ENCODE measurements around the gene SVIL.
"Not testable (repeated sequence)": the region's sequence is repeated elsewhere in the genome, so short reads cannot be mapped to it uniquely, and the experiment has no call there.

Gene SVIL

DNA sequence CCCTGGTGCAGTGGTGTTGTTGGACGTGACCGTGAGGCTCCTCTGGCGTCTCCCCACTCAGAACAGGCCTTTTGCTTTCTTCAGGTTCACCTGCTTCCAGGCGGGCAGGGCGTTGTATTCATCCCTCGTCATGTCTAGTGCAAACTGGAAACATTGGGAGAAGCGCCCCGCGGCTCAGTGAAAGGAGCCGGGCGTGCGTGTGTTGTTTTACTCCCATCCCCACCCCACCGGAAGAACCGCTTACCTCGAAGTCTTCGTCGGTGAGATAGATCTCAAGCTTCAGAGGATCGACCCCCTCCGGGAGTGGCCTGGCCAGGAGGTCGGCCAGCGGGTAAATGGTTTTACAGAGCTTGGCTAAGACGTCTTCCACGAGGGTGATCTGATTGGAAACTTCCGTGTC, 176.6 kb downstream of the SVIL start:
- H3K27me3 ChIP-seq (ENCODE audit: insufficient read depth, low read length); H3K79me2 ChIP-seq (ENCODE audit: control insufficient read depth, insufficient read depth, low read length, unreplicated experiment); H3K4me3 ChIP-seq (ENCODE audit: low read depth, low read length); H3K4me1 ChIP-seq (ENCODE audit: control insufficient read depth, insufficient read depth, low read length, unreplicated experiment); H2AFZ ChIP-seq (ENCODE audit: low read length, unreplicated experiment); H3K27ac ChIP-seq (ENCODE audit: low read depth, low read length): not testable (repeated sequence)
- peaks cover 36% of the 10 kb centered on the region for H3K36me3 ChIP-seq (ENCODE audit: insufficient read depth, low read length)

GRCh38 chr10:29455095-29455494, 179.7 kb downstream of the SVIL start:
- Histone ChIP-seq H3K79me2 (ENCODE audit: control insufficient read depth, insufficient read depth, low read length, unreplicated experiment) (peaks cover 4% of the 10 kb centered on the region), H3K4me3 (ENCODE audit: low read depth, low read length) (no peak overlapping the region), H2AFZ (ENCODE audit: low read length, unreplicated experiment) (no peak overlapping the region), H3K27me3 (ENCODE audit: insufficient read depth, low read length) (no peaks in the 10 kb centered on the region), H3K4me1 (ENCODE audit: control insufficient read depth, insufficient read depth, low read length, unreplicated experiment) (no peaks in the 10 kb centered on the region), H3K36me3 (ENCODE audit: insufficient read depth, low read length) (peaks cover 17% of the 10 kb centered on the region; the same call in 1 of the 2 replicates), H3K27ac (ENCODE audit: low read depth, low read length) (no peak overlapping the region)

DNA sequence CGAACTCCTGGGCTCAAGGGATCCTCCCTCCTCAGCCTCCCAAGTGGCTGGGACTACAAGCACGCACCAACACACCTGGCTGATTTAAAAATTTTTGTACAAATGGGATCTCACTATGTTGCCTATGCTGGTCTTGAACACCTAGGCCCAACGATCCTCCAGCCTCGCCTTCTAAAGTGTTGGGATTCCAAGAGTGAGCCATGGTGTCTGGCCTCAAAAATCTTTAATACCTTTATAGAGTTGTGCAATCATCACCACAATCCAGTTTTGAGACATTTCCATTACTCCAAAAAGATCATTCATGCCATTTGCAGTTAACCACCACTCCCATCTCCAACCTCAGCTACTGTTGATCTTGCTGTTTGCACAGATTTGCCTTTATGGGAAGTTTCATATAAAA, 180.5 kb downstream of the SVIL start:
- no peak overlapping the region for H2AFZ ChIP-seq (ENCODE audit: low read length, unreplicated experiment)
- H3K27ac ChIP-seq (ENCODE audit: low read depth, low read length), result no peak overlapping the region
- H3K79me2 ChIP-seq (ENCODE audit: control insufficient read depth, insufficient read depth, low read length, unreplicated experiment), result no peaks in the 10 kb centered on the region
- H3K36me3 ChIP-seq (ENCODE audit: insufficient read depth, low read length), result peaks cover 10% of the 10 kb centered on the region; the same call in 1 of the 2 replicates
- H3K27me3 ChIP-seq (ENCODE audit: insufficient read depth, low read length), result no peaks in the 10 kb centered on the region
- no peak overlapping the region for H3K4me3 ChIP-seq (ENCODE audit: low read depth, low read length)
- H3K4me1 ChIP-seq (ENCODE audit: control insufficient read depth, insufficient read depth, low read length, unreplicated experiment), result no peaks in the 10 kb centered on the region

DNA sequence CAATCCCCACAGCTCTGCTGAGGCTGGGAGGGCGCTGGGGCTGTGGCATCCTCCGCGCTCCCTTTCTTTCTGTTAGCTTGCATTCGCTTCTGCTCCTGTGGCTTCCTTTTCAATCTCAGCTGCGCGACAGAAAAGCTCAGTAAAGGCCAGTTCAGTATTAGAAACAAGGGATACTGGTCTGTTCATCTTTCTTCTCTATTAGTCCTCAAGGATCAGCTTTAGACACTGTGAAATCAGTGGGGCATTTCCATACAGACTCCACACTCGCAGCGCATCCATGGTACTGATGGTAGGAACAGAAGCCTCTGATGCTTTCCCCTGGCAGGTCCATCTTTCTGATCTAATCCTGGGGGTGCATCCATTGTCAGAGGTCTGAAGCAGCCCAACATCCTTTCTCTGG, 182.2 kb downstream of the SVIL start:
- Histone ChIP-seq H3K4me1 (ENCODE audit: control insufficient read depth, insufficient read depth, low read length, unreplicated experiment) (no peaks in the 10 kb centered on the region), H3K27ac (ENCODE audit: low read depth, low read length) (no peak overlapping the region), H3K4me3 (ENCODE audit: low read depth, low read length) (no peak overlapping the region), H3K36me3 (ENCODE audit: insufficient read depth, low read length) (peaks cover 6% of the 10 kb centered on the region; the same call in 1 of the 2 replicates), H3K27me3 (ENCODE audit: insufficient read depth, low read length) (no peaks in the 10 kb centered on the region), H2AFZ (ENCODE audit: low read length, unreplicated experiment) (no peak overlapping the region), H3K79me2 (ENCODE audit: control insufficient read depth, insufficient read depth, low read length, unreplicated experiment) (no peaks in the 10 kb centered on the region)

GRCh38 chr10:29451946-29452345, 182.8 kb downstream of the SVIL start:
- Histone ChIP-seq H3K79me2 (ENCODE audit: control insufficient read depth, insufficient read depth, low read length, unreplicated experiment) (no peaks in the 10 kb centered on the region), H3K27ac (ENCODE audit: low read depth, low read length) (no peak overlapping the region), H3K4me1 (ENCODE audit: control insufficient read depth, insufficient read depth, low read length, unreplicated experiment) (no peaks in the 10 kb centered on the region), H3K36me3 (ENCODE audit: insufficient read depth, low read length) (peaks cover 6% of the 10 kb centered on the region; the same call in 1 of the 2 replicates), H2AFZ (ENCODE audit: low read length, unreplicated experiment) (no peak overlapping the region), H3K27me3 (ENCODE audit: insufficient read depth, low read length) (no peaks in the 10 kb centered on the region), H3K4me3 (ENCODE audit: low read depth, low read length) (no peak overlapping the region)

- Histone ChIP-seq H3K4me1 (ENCODE audit: control insufficient read depth, insufficient read depth, low read length, unreplicated experiment) (peaks cover 4% of the 10 kb centered on the region), H3K36me3 (ENCODE audit: insufficient read depth, low read length) (no peaks in the 10 kb centered on the region), H2AFZ (ENCODE audit: low read length, unreplicated experiment) (no peak overlapping the region), H3K4me3 (ENCODE audit: low read depth, low read length) (no peak overlapping the region), H3K27me3 (ENCODE audit: insufficient read depth, low read length) (no peaks in the 10 kb centered on the region), H3K27ac (ENCODE audit: low read depth, low read length) (no peak overlapping the region), H3K79me2 (ENCODE audit: control insufficient read depth, insufficient read depth, low read length, unreplicated experiment) (peaks cover 9% of the 10 kb centered on the region)
Observed at GRCh38 chr10:29450405-29450804, 184.4 kb downstream of the SVIL start.

GRCh38 chr10:29448756-29449592, 185.8 kb downstream of the SVIL start:
- H3K4me3 ChIP-seq (ENCODE audit: low read depth, low read length); H3K36me3 ChIP-seq (ENCODE audit: insufficient read depth, low read length); H3K79me2 ChIP-seq (ENCODE audit: control insufficient read depth, insufficient read depth, low read length, unreplicated experiment); H3K27me3 ChIP-seq (ENCODE audit: insufficient read depth, low read length); H3K4me1 ChIP-seq (ENCODE audit: control insufficient read depth, insufficient read depth, low read length, unreplicated experiment); H3K27ac ChIP-seq (ENCODE audit: low read depth, low read length); H2AFZ ChIP-seq (ENCODE audit: low read length, unreplicated experiment): not testable (repeated sequence)

DNA sequence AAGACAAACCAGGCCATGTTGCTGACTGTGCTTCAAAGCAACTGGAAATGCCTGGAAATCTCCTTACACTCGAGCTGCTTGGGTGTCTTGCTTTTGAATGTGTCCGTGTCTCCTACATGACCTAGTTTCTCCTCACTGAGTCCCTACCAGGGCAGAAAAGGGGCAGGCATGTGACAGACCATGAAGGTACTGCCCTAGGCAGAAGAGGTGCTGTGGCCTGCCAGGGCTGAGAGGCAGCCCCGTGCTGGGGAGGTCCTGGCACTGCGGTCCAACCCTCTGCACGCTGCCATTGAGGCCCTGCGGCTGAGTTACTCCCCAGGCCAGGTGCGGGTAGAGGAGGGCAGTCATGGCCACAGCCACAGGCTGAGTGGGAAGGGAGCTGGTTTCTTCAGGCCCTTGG, 186.6 kb downstream of the SVIL start:
- Histone ChIP-seq H3K27ac (ENCODE audit: low read depth, low read length) (no peak overlapping the region), H2AFZ (ENCODE audit: low read length, unreplicated experiment) (no peak overlapping the region), H3K4me1 (ENCODE audit: control insufficient read depth, insufficient read depth, low read length, unreplicated experiment) (peaks cover 4% of the 10 kb centered on the region), H3K36me3 (ENCODE audit: insufficient read depth, low read length) (no peaks in the 10 kb centered on the region), H3K79me2 (ENCODE audit: control insufficient read depth, insufficient read depth, low read length, unreplicated experiment) (peaks cover 9% of the 10 kb centered on the region), H3K4me3 (ENCODE audit: low read depth, low read length) (no peak overlapping the region), H3K27me3 (ENCODE audit: insufficient read depth, low read length) (no peaks in the 10 kb centered on the region)

DNA sequence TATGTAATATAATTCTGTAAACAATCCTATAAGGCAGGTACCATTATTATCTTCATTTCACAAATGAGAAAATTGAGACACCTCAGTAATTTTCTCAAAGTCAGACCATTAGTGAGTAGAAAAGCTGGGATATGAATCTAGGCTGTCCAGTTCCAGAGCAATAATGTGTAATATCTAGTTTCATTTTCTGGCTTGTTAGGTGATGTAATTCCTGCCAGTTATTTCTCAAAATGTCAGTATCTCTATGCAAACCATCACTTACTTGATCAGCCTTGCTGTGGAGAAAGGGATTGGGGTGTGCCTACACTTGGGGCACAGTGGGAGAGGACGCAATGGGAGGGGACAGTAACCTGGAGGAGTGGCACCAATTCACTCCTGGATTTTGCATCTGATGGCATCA, 188.4 kb downstream of the SVIL start:
- no peak overlapping the region for H2AFZ ChIP-seq (ENCODE audit: low read length, unreplicated experiment)
- no peak overlapping the region for H3K27ac ChIP-seq (ENCODE audit: low read depth, low read length)
- no peaks in the 10 kb centered on the region for H3K27me3 ChIP-seq (ENCODE audit: insufficient read depth, low read length)
- H3K4me3 ChIP-seq (ENCODE audit: low read depth, low read length), result no peak overlapping the region
- H3K4me1 ChIP-seq (ENCODE audit: control insufficient read depth, insufficient read depth, low read length, unreplicated experiment), result peaks cover 4% of the 10 kb centered on the region
- no peaks in the 10 kb centered on the region for H3K36me3 ChIP-seq (ENCODE audit: insufficient read depth, low read length)
- peaks cover 10% of the 10 kb centered on the region for H3K79me2 ChIP-seq (ENCODE audit: control insufficient read depth, insufficient read depth, low read length, unreplicated experiment)

DNA sequence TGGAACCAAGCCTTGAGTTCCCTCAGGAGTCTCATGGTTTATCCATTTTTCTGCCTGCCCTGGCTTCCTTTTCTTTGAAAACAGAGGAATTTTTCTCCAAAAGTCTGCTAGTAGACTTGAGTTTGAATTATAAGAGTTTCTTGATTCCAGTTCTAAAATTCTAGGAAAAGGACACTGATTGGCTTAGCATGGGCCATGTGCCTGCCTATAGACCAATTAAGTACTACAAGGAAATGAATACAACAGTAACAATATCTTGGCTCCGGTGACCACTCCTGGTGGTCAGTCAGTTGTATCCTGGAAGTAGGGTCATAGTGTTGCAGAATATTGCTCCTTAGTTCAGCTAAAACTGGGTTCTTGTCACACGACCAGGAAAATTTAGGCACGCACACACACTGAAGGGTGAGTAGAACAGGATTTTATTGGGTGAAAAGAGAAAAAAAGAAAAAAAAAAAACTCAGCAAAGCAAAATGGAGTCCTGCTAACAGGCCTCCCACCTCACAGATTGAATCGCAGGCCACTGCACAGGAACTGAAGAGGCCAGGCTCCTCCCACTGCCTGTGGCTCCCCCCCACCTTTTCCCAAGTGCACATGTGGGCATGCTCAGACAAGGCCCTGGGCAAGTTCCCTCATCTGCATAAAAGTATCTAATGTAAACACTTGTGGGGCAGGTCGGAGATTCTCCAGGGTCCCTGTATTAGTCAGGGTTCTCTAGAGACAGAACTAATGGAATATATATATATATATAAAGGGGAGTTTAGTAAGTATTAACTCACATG, 190.8 kb downstream of the SVIL start:
- Histone ChIP-seq H3K27ac (ENCODE audit: low read depth, low read length) (no peak overlapping the region), H3K36me3 (ENCODE audit: insufficient read depth, low read length) (no peaks in the 10 kb centered on the region), H3K27me3 (ENCODE audit: insufficient read depth, low read length) (no peaks in the 10 kb centered on the region), H3K79me2 (ENCODE audit: control insufficient read depth, insufficient read depth, low read length, unreplicated experiment) (peaks cover 23% of the 10 kb centered on the region), H3K4me3 (ENCODE audit: low read depth, low read length) (no peak overlapping the region), H2AFZ (ENCODE audit: low read length, unreplicated experiment) (no peak overlapping the region), H3K4me1 (ENCODE audit: control insufficient read depth, insufficient read depth, low read length, unreplicated experiment) (peaks cover 4% of the 10 kb centered on the region)

GRCh38 chr10:29440981-29441380, 193.8 kb downstream of the SVIL start:
- Histone ChIP-seq H2AFZ (ENCODE audit: low read length, unreplicated experiment) (no peak overlapping the region), H3K79me2 (ENCODE audit: control insufficient read depth, insufficient read depth, low read length, unreplicated experiment) (peaks cover 39% of the 10 kb centered on the region), H3K27ac (ENCODE audit: low read depth, low read length) (no peak overlapping the region), H3K36me3 (ENCODE audit: insufficient read depth, low read length) (no peaks in the 10 kb centered on the region), H3K4me3 (ENCODE audit: low read depth, low read length) (no peak overlapping the region), H3K27me3 (ENCODE audit: insufficient read depth, low read length) (no peaks in the 10 kb centered on the region), H3K4me1 (ENCODE audit: control insufficient read depth, insufficient read depth, low read length, unreplicated experiment) (peaks cover 2% of the 10 kb centered on the region)

Data from ACC112 (cell line).